Astrocyte of the spinal cord (primary cell): ENCODE data around the gene DCAF8.

Experiments
- DNase-seq: peaks from one replicate; pipeline ENCODE4 v3.0.0; 2011; ENCODE audit warnings: low read depth, low spot score
- H3K4me3 ChIP-seq: 2 replicates; pipeline ENCODE4 v1.5.1; 2011; ENCODE audit warnings: low read depth, mild to moderate bottlenecking, low read length, moderate library complexity
- in situ Hi-C: cut with HindIII; loops from 2 replicates; pipeline ENCODE4 v1.10.0; 2017; ENCODE audit warnings: low sequenced_read_pairs
- TF ChIP-seq, protein P1 (sequence below): IDR thresholded peaks from 2 replicates; pipeline ENCODE4 v1.5.1; 2012; ENCODE audit warnings: low read depth, mild to moderate bottlenecking, low read length, inconsistent platforms

The DCAF8 gene

DNA sequence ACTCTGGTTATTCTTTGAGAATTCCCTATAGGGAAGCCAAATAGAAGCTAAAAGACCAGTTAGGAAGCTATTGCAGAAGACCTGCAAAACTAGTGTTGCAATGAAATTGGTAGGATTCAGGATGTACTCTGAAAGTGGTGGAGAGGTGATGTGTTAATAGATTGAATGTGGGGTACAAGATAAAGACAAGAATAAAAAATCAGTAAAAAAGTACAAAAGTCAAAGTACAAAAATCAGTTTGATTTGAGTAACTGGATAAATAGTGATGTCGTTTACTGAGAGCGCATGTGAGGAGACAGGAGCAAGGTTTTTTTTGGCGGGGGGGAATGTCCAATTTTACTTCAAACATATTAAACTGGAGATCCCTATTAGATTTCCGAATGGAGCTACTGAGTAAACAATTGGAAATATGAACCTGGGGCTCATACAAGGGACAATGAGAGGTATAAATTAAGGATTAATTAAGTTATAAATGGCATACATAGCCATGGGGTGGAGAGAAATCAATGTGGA is 2.5 kb upstream of the DCAF8 start:
- TF ChIP-seq, protein P1, sequence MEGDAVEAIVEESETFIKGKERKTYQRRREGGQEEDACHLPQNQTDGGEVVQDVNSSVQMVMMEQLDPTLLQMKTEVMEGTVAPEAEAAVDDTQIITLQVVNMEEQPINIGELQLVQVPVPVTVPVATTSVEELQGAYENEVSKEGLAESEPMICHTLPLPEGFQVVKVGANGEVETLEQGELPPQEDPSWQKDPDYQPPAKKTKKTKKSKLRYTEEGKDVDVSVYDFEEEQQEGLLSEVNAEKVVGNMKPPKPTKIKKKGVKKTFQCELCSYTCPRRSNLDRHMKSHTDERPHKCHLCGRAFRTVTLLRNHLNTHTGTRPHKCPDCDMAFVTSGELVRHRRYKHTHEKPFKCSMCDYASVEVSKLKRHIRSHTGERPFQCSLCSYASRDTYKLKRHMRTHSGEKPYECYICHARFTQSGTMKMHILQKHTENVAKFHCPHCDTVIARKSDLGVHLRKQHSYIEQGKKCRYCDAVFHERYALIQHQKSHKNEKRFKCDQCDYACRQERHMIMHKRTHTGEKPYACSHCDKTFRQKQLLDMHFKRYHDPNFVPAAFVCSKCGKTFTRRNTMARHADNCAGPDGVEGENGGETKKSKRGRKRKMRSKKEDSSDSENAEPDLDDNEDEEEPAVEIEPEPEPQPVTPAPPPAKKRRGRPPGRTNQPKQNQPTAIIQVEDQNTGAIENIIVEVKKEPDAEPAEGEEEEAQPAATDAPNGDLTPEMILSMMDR: no peak
- DNase-seq: no peak
- H3K4me3 ChIP-seq: no peak overlapping the region
- in situ Hi-C loops: no loop called here

DNA sequence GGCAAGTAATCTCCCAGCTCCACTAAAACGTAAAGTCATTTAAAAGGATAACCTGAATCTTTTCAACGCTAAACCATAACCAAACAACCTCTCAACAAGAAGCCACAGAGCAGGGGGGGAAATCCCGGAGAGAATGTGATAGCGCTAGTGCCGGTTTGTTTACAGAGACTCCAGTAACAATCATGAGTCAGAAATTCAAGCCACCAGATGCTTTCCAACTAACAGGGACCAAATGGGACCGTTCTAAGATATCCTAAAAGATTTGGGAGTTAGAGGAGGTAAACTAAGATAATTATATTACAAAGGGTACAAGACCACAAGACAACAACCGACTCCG is 825 bp downstream of the DCAF8 start:
- in situ Hi-C loops: no loop called here

DNA sequence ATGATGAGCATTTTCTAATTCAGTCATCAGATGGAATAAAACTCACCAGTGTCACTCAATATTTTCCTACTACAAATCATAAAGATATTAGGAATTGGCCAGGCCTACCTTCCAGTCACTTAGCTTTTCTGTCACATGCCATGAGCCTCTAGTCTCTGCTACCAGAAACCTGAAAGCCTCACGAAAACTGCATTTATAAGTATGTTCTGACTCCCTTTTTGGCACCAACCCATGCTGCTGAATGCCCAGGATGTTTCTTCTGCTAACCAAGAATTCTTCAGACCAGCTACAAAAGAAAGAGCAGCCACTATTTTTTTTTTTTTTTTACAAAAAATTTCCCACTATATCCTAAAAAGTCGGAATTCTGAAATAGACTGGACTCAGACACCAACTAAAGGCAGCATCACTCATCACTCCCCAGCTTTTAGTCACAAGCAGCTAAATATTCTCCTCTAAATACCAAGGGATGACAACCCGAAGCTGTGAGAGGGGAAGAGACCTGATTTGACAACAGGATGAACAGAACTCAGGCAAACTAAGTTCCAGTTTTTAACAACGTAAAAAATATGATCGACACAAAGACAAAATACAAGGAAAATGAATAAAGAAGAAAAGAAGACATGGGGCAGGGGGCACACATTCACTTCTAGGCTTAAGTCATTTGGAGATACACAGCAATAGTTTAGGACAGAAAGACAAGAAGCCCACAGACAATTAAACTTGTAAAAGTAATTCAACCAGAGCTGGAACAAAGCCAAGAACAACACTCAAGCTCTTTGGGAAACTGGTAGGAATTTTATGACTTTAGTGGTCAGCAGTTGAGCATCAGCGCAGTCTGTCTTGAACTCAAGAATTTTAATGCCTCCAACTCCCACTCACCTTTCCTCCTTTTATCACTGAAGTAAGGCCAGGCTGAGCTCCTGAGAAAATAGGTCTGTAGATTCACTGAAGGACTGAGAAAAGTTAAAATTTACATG is 1.7 kb downstream of the DCAF8 start:
- TF ChIP-seq, protein P1: no peak
- peak overlapping the region; percentile 100 for H3K4me3 ChIP-seq
- in situ Hi-C loops: no loop called here
- peak; percentile 91 for DNase-seq

More for the DNA sequence above, 825 bp downstream of the DCAF8 start:
- peak overlapping the region; percentile 100 for H3K4me3 ChIP-seq
- TF ChIP-seq, protein P1: no peak
- peak; percentile 85 for DNase-seq

DNA sequence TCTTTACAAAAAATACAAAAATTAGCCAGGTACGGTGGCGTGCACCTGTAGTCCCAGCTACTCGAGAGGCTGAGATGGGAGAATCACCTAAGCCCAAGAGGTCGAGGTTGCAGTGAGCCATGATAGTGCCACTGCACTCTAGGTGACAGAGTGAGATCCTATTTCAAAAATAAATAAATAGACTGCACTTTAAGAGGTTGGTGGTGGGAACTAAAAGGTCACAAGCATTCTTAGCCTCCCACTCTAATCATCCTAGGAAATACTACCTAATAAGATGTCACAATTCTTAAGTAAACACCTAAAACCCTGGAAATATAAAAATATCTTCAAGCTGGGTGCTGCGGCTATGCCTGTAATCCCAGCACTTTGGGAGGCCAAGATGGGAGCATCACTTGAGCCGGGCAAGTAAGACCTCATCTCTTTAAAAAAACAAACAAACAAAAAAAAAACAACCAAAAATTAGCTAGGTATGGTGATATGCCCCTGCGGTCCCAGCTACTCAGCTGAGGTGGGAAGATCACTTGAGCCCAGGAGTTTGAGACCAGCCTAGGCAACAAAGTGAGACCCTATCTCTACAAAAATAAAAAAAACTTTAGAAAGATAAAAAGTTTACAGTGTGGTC is 4.1 kb downstream of the DCAF8 start:
- in situ Hi-C loops: no loop called here
- no peak for DNase-seq
- TF ChIP-seq, protein P1: no peak
- H3K4me3 ChIP-seq: no peak overlapping the region

DNA sequence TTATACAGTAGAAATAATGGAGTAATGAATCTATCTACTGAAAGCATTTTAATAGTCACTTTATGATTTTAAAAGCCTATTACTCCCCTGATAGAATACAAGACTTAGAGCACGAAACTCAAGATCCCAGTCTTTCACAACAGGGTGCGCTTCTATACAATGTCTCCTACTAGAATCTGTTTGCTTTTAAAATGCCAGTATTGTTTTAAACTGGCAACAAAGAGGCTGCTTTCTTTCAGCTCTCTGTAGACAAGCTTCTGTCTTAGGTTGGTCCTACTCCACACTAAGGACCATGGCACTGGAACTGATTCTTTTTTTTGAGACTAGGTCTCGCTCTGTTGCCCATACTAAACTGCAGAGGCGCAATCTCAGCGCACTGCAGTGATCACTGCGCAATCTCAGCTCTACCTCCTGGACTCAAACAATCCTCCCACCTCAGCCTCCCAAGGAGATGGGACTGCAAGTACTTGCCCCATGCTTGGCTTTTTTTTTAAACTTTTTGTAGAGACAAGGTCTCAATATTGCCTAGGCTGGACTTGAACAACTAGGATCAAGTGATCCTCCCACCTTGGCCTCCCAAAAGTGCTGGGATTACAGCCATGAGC is 4.8 kb downstream of the DCAF8 start:
- TF ChIP-seq, protein P1: no peak
- in situ Hi-C loops: no loop called here
- H3K4me3 ChIP-seq: no peak overlapping the region
- no peak for DNase-seq

DNA sequence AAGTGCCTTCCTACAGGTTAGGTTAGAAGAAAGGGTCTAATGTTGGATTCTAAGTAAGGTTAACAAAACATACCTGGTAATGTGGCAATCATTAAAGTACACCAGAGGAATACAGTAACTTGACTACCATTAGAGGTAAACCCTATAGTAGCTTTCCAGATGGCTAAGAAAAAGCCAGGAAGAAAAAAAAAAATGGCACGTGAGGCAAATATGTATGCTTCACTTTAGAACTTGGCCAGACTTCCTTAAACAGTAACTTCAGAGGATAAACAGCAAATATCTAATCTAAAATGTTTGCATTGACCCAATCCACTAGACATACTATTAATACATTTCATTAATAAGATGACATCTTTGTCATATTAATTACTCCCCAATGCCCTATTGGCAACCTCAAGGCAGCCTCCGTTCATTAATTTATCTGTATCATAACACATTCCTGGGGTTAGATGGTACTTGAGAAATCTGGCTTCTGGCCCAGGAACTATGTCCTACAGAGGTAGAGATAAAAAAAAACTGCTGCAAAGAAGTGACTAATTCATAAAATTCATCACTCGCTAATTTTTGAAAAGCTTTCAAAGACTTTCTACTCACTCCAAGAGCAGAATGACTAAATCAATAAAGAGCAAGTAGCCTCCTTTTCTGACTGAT is 5.8 kb downstream of the DCAF8 start:
- TF ChIP-seq, protein P1: no peak

More for the DNA sequence above, 5.8 kb downstream of the DCAF8 start:
- in situ Hi-C loops: no loop called here
- H3K4me3 ChIP-seq: no peak overlapping the region
- peak; percentile 66 for DNase-seq
